Measurements from ENCODE around the gene OPHN1.
"Not testable (repeated sequence)": the region's sequence is repeated elsewhere in the genome, so short reads cannot be mapped to it uniquely, and the experiment has no call there.

Gene OPHN1

DNA sequence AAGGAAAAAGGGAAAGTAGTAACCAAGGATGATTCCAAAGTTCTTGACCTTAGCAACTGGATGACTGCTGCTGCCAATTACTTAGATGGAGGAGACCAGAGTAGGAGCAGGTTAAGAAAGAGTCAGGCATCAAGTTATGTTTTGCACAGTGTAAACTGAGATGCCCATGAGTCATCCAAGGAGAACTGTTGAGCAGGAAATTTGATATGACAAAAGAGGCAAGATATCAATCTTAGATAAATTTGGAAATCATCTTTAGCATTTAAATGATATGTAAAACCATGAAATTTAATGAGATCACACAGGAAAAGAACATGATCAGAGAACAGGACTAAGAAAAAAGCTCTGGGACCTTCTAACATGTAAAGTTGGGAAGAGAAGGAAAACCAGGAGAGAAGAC lies 361.3 kb downstream of the OPHN1 start:
- H3K4me2 ChIP-seq, result no peak overlapping the region
- TF ChIP-seq, protein P1, sequence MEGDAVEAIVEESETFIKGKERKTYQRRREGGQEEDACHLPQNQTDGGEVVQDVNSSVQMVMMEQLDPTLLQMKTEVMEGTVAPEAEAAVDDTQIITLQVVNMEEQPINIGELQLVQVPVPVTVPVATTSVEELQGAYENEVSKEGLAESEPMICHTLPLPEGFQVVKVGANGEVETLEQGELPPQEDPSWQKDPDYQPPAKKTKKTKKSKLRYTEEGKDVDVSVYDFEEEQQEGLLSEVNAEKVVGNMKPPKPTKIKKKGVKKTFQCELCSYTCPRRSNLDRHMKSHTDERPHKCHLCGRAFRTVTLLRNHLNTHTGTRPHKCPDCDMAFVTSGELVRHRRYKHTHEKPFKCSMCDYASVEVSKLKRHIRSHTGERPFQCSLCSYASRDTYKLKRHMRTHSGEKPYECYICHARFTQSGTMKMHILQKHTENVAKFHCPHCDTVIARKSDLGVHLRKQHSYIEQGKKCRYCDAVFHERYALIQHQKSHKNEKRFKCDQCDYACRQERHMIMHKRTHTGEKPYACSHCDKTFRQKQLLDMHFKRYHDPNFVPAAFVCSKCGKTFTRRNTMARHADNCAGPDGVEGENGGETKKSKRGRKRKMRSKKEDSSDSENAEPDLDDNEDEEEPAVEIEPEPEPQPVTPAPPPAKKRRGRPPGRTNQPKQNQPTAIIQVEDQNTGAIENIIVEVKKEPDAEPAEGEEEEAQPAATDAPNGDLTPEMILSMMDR (conservative IDR thresholded peaks at IDR 0.05; ENCODE audit: low read depth, low read length), result no peak
- no peaks in the 10 kb centered on the region for H3K4me1 ChIP-seq (ENCODE audit: low read depth, poor library complexity, severe bottlenecking)
- H4K20me1 ChIP-seq (ENCODE audit: insufficient read depth), result no peaks in the 10 kb centered on the region
- H3K79me2 ChIP-seq (ENCODE audit: insufficient read depth, low read depth), result no peaks in the 10 kb centered on the region
- no peak overlapping the region for H2AFZ ChIP-seq (ENCODE audit: low read depth)
- H3K9ac ChIP-seq, result no peak overlapping the region
- no peaks in the 10 kb centered on the region for H3K36me3 ChIP-seq (ENCODE audit: insufficient read depth)
- no peaks in the 10 kb centered on the region for H3K27me3 ChIP-seq (ENCODE audit: insufficient read depth, low read depth)
- no peak overlapping the region for H3K4me3 ChIP-seq (IDR thresholded peaks at IDR 0.05; ENCODE audit: insufficient read depth, low read depth, low read length)
- no peak overlapping the region for H3K27ac ChIP-seq

DNA sequence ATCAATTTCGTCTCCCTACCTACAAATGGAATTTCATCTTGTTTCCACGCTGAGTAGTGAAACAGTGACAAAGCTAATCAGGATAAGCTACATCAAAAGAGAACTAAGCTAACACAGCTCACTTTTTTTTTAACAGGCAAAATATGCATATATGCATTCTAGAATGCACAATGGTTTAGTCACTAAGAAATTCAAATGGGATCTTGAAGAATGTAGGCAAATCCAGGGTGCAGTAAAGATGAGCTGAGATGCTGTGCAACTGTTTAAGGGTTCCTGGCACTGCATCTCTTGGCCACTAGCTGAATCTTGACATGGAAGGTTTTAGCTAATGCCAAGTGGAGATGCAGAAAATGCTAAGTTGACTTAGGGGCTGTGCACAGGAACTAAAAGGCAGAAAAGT lies 363.2 kb downstream of the OPHN1 start:
- not testable (repeated sequence) for H3K27ac ChIP-seq; H2AFZ ChIP-seq (ENCODE audit: low read depth); H3K4me2 ChIP-seq; H3K36me3 ChIP-seq (ENCODE audit: insufficient read depth); H3K27me3 ChIP-seq (ENCODE audit: insufficient read depth, low read depth); H4K20me1 ChIP-seq (ENCODE audit: insufficient read depth); H3K4me3 ChIP-seq (IDR thresholded peaks at IDR 0.05; ENCODE audit: insufficient read depth, low read depth, low read length); H3K4me1 ChIP-seq (ENCODE audit: low read depth, poor library complexity, severe bottlenecking); H3K79me2 ChIP-seq (ENCODE audit: insufficient read depth, low read depth); H3K9ac ChIP-seq

- Histone ChIP-seq H3K27ac (no peak overlapping the region), H3K9ac (no peak overlapping the region), H3K27me3 (ENCODE audit: insufficient read depth, low read depth) (no peaks in the 10 kb centered on the region), H2AFZ (ENCODE audit: low read depth) (no peak overlapping the region), H3K4me3 (IDR thresholded peaks at IDR 0.05; ENCODE audit: insufficient read depth, low read depth, low read length) (no peak overlapping the region), H4K20me1 (ENCODE audit: insufficient read depth) (no peaks in the 10 kb centered on the region), H3K36me3 (ENCODE audit: insufficient read depth) (no peaks in the 10 kb centered on the region), H3K79me2 (ENCODE audit: insufficient read depth, low read depth) (no peaks in the 10 kb centered on the region), H3K4me2 (no peak overlapping the region), H3K4me1 (ENCODE audit: low read depth, poor library complexity, severe bottlenecking) (no peaks in the 10 kb centered on the region)
- TF ChIP-seq, protein P1 (conservative IDR thresholded peaks at IDR 0.05; ENCODE audit: low read depth, low read length), result no peak
Measured at GRCh38 chrX:68061206-68061535, 372.1 kb downstream of the OPHN1 start.

DNA sequence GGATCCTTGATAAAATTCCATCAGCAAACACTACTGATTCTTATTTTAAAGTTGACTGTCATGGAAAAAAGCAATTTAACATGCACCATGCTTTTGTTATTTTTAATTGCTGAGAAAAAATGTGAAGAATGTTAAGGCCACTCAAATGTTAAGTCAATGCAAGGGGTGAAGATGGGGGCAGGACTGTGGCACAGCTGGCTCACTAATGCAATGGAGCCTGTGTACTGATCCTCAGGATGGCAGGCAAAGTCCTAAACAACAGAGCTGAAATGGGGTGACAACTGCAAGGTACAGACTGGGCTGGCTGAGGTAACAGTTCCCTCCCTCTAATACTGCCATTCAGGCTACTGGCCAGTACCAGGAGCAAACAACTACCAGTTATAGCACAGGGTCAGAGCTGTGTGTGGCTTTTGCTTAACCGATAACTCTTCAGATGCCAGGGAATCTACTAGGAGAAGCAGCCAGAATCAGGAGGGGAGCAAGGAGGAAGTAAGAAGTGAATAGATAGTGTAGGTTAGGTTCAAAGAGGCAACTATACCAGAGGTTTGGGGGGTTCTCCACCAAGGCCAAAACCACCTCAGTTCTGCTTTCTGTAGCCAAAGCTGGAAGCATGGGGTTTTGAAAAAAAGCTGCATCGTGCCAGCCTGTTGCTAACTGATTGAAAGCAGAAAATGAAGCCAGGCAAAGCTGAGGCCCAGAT lies 372.6 kb downstream of the OPHN1 start:
- H3K27me3 ChIP-seq (ENCODE audit: insufficient read depth, low read depth), result no peaks in the 10 kb centered on the region
- no peaks in the 10 kb centered on the region for H4K20me1 ChIP-seq (ENCODE audit: insufficient read depth)
- H3K4me3 ChIP-seq (IDR thresholded peaks at IDR 0.05; ENCODE audit: insufficient read depth, low read depth, low read length), result no peak overlapping the region
- no peak overlapping the region for H2AFZ ChIP-seq (ENCODE audit: low read depth)
- no peak overlapping the region for H3K27ac ChIP-seq
- H3K36me3 ChIP-seq (ENCODE audit: insufficient read depth), result no peaks in the 10 kb centered on the region
- no peak overlapping the region for H3K4me2 ChIP-seq
- H3K4me1 ChIP-seq (ENCODE audit: low read depth, poor library complexity, severe bottlenecking), result no peaks in the 10 kb centered on the region
- no peaks in the 10 kb centered on the region for H3K79me2 ChIP-seq (ENCODE audit: insufficient read depth, low read depth)
- no peak overlapping the region for H3K9ac ChIP-seq
- TF ChIP-seq, protein P1 (conservative IDR thresholded peaks at IDR 0.05; ENCODE audit: low read depth, low read length), result no peak

- H3K36me3 ChIP-seq (ENCODE audit: insufficient read depth), result no peaks in the 10 kb centered on the region
- H2AFZ ChIP-seq (ENCODE audit: low read depth), result no peak overlapping the region
- H3K9ac ChIP-seq, result no peak overlapping the region
- no peak overlapping the region for H3K27ac ChIP-seq
- no peaks in the 10 kb centered on the region for H3K27me3 ChIP-seq (ENCODE audit: insufficient read depth, low read depth)
- no peaks in the 10 kb centered on the region for H4K20me1 ChIP-seq (ENCODE audit: insufficient read depth)
- H3K4me1 ChIP-seq (ENCODE audit: low read depth, poor library complexity, severe bottlenecking), result no peaks in the 10 kb centered on the region
- no peaks in the 10 kb centered on the region for H3K79me2 ChIP-seq (ENCODE audit: insufficient read depth, low read depth)
- TF ChIP-seq, protein P1 (conservative IDR thresholded peaks at IDR 0.05; ENCODE audit: low read depth, low read length), result no peak
- H3K4me3 ChIP-seq (IDR thresholded peaks at IDR 0.05; ENCODE audit: insufficient read depth, low read depth, low read length), result no peak overlapping the region
- H3K4me2 ChIP-seq, result no peak overlapping the region
Measured at GRCh38 chrX:68059469-68059868, 373.8 kb downstream of the OPHN1 start.
